Skeletal muscle tissue (tissue), 4 donors: ENCODE measurements around the gene FCN3. TPM values are rescaled to one million over a fixed set of nuclear protein-coding genes. Genes with fewer than 3 reads are reported as not detected.

Experiments used
- H3K27ac ChIP-seq: one replicate; pipeline ENCODE4 v1.7.0; 2013; ENCODE audit warnings: mild to moderate bottlenecking, low read depth, low read length, inconsistent platforms
- H3K27me3 ChIP-seq, 3 donors: one replicate each; pipeline ENCODE4 v1.7.0; 2013; ENCODE audit warnings: low read length in 3 of 3; ENCODE audit not compliant: control insufficient read depth in 3 of 3, insufficient read depth in 3 of 3
- H3K36me3 ChIP-seq, 3 donors: one replicate each; pipeline ENCODE4 v1.7.0; 2013; ENCODE audit warnings: low read length in 3 of 3; ENCODE audit not compliant: control insufficient read depth in 3 of 3, insufficient read depth in 3 of 3
- H3K4me1 ChIP-seq, 3 donors: one replicate each; pipeline ENCODE4 v1.7.0; 2013; ENCODE audit warnings: low read length in 3 of 3, mild to moderate bottlenecking in 3 of 3; ENCODE audit not compliant: control insufficient read depth in 3 of 3, insufficient read depth in 3 of 3
- H3K4me3 ChIP-seq, 3 donors: one replicate each; pipeline ENCODE4 v1.7.0; 2013; ENCODE audit warnings: low read length in 3 of 3
- H3K9ac ChIP-seq, 3 donors: one replicate each; pipeline ENCODE4 v1.7.0; 2013; ENCODE audit warnings: low read length in 3 of 3, mild to moderate bottlenecking in 3 of 3, moderate library complexity in 2 of 3, low read depth in 1 of 3
- H3K9me3 ChIP-seq, 3 donors: one replicate each; pipeline ENCODE4 v1.7.0; 2013; ENCODE audit warnings: low read length in 3 of 3; ENCODE audit not compliant: control insufficient read depth in 3 of 3
- total RNA-seq: library from RNA; depleted of rRNA; stranded (reverse); fragments of >200 nt; gene quantifications from one replicate; pipeline ENCODE4 v1.2.3, GENCODE V29; 2014
- donor health status: Osteomylitis.

Gene FCN3
- total RNA-seq, 1 donor from 2014 or later = not detected

- H3K9me3 ChIP-seq = no peaks in the 10 kb centered on the region
- H3K9ac ChIP-seq = no peak overlapping the region
- peaks cover 43 to 61% (median 49%) of the 10 kb centered on the region in 3 donors for H3K36me3 ChIP-seq
- no peak overlapping the region for H3K27ac ChIP-seq
- H3K4me3 ChIP-seq = no peak overlapping the region
- no peaks in the 10 kb centered on the region for H3K27me3 ChIP-seq
- H3K4me1 ChIP-seq = peaks cover 10 to 27% (median 15%) of the 10 kb centered on the region in 3 donors
Measured at GRCh38 chr1:27360159-27361043, 14.2 kb downstream of the FCN3 start.

- no peak overlapping the region for H3K4me3 ChIP-seq
Measured at GRCh38 chr1:27359822-27360158, 14.8 kb downstream of the FCN3 start.

GRCh38 chr1:27358928-27359313, 15.7 kb downstream of the FCN3 start:
- H3K27me3 ChIP-seq = no peaks in the 10 kb centered on the region
- H3K4me1 ChIP-seq = peaks cover 0 to 14% (median under 1%) of the 10 kb centered on the region in 3 donors
- H3K36me3 ChIP-seq = peaks cover 44 to 61% (median 51%) of the 10 kb centered on the region in 3 donors
- no peak overlapping the region for H3K27ac ChIP-seq
- H3K9ac ChIP-seq = no peak overlapping the region
- no peak overlapping the region for H3K4me3 ChIP-seq
- no peaks in the 10 kb centered on the region for H3K9me3 ChIP-seq

More at GRCh38 chr1:27359822-27360158, 14.8 kb downstream of the FCN3 start:
- peaks cover 4 to 21% (median 9%) of the 10 kb centered on the region in 3 donors for H3K4me1 ChIP-seq
- no peaks in the 10 kb centered on the region for H3K27me3 ChIP-seq
- no peak overlapping the region for H3K27ac ChIP-seq
- no peaks in the 10 kb centered on the region for H3K9me3 ChIP-seq
- H3K9ac ChIP-seq = no peak overlapping the region
- H3K36me3 ChIP-seq = peaks cover 44 to 65% (median 53%) of the 10 kb centered on the region in 3 donors

GRCh38 chr1:27358038-27358927, 16.3 kb downstream of the FCN3 start:
- peaks cover 41 to 55% (median 48%) of the 10 kb centered on the region in 3 donors for H3K36me3 ChIP-seq
- H3K27me3 ChIP-seq = no peaks in the 10 kb centered on the region
- H3K9ac ChIP-seq = peak overlapping the region in 1 of 3 donors; percentile 54
- H3K4me3 ChIP-seq = no peak overlapping the region
- H3K9me3 ChIP-seq = no peaks in the 10 kb centered on the region
- H3K4me1 ChIP-seq = peaks cover 0 to 10% (median 0%) of the 10 kb centered on the region in 3 donors
- no peak overlapping the region for H3K27ac ChIP-seq

GRCh38 chr1:27357281-27358037, 17.2 kb downstream of the FCN3 start:
- Histone ChIP-seq H3K27me3 (no peaks in the 10 kb centered on the region), H3K4me3 (no peak overlapping the region), H3K9me3 (no peaks in the 10 kb centered on the region), H3K9ac (peak overlapping the region in 1 of 3 donors; percentile 54), H3K4me1 (peaks cover 0 to 8% (median 0%) of the 10 kb centered on the region in 3 donors), H3K27ac (no peak overlapping the region), H3K36me3 (peaks cover 37 to 50% (median 43%) of the 10 kb centered on the region in 3 donors)

GRCh38 chr1:27356619-27357280, 17.9 kb downstream of the FCN3 start:
- Histone ChIP-seq H3K9me3 (no peaks in the 10 kb centered on the region), H3K4me3 (no peak overlapping the region), H3K9ac (no peak overlapping the region), H3K27me3 (no peaks in the 10 kb centered on the region), H3K4me1 (peaks cover 0 to 8% (median 0%) of the 10 kb centered on the region in 3 donors), H3K36me3 (peaks cover 33 to 43% (median 37%) of the 10 kb centered on the region in 3 donors), H3K27ac (no peak overlapping the region)

GRCh38 chr1:27356277-27356618, 18.4 kb downstream of the FCN3 start:
- H3K27ac ChIP-seq = no peak overlapping the region
- H3K9ac ChIP-seq = no peak overlapping the region
- H3K27me3 ChIP-seq = peaks cover 0 to under 1% (median 0%) of the 10 kb centered on the region in 3 donors
- H3K9me3 ChIP-seq = no peaks in the 10 kb centered on the region
- peaks cover 0 to 11% (median 0%) of the 10 kb centered on the region in 3 donors for H3K4me1 ChIP-seq
- peaks cover 28 to 38% (median 32%) of the 10 kb centered on the region in 3 donors for H3K36me3 ChIP-seq
- no peak overlapping the region for H3K4me3 ChIP-seq

- Histone ChIP-seq H3K27ac (no peak overlapping the region), H3K36me3 (peaks cover 24 to 34% (median 31%) of the 10 kb centered on the region in 3 donors), H3K9me3 (no peaks in the 10 kb centered on the region), H3K9ac (no peak overlapping the region), H3K4me1 (peaks cover under 1 to 13% (median 5%) of the 10 kb centered on the region in 3 donors), H3K4me3 (no peak overlapping the region), H3K27me3 (peaks cover 1 to 6% (median 1%) of the 10 kb centered on the region in 3 donors)
Measured at GRCh38 chr1:27355683-27356082, 18.9 kb downstream of the FCN3 start.

GRCh38 chr1:27353629-27354028, 21.0 kb downstream of the FCN3 start:
- H3K9ac ChIP-seq = no peak overlapping the region
- H3K27me3 ChIP-seq = peaks cover 19 to 26% (median 20%) of the 10 kb centered on the region in 3 donors
- no peak overlapping the region for H3K4me3 ChIP-seq
- H3K27ac ChIP-seq = no peak overlapping the region
- peaks cover 12 to 24% (median 23%) of the 10 kb centered on the region in 3 donors for H3K4me1 ChIP-seq
- no peaks in the 10 kb centered on the region for H3K9me3 ChIP-seq
- H3K36me3 ChIP-seq = peaks cover 21 to 25% (median 23%) of the 10 kb centered on the region in 3 donors
